ENCODE data around the gene TTF2. TPM values are rescaled to one million over a fixed set of nuclear protein-coding genes. Genes with fewer than 3 reads are reported as not detected.

TTF2 gene
- total RNA-seq, 2 experiments from 2014 or later = 126 to 127 TPM

GRCh38 chr1:117136749-117137148 is 76.6 kb downstream of the TTF2 start:
- peaks cover 7% of the 10 kb centered on the region for H3K27me3 Mint-ChIP-seq
- no peak overlapping the region for H3K4me3 Mint-ChIP-seq
- intact Hi-C loops (cut with micrococcal nuclease) = no loop called here
- ATAC-seq = no peak
- H3K9me3 Mint-ChIP-seq = no peaks in the 10 kb centered on the region
- no peak overlapping the region for H3K27ac Mint-ChIP-seq
- no peaks in the 10 kb centered on the region for H3K36me3 Mint-ChIP-seq (ENCODE audit: low read depth)
- no peak for TF ChIP-seq CTCF (IDR thresholded peaks at IDR 0.05)
- POLR2A ChIA-PET = no interaction called here
- no peaks in the 10 kb centered on the region for H3K4me1 Mint-ChIP-seq (ENCODE audit: low read depth)
- CTCF ChIA-PET = no interaction called here
- DNase-seq = no peak

GRCh38 chr1:117137281-117137855 is 77.2 kb downstream of the TTF2 start:
- Mint-ChIP-seq H3K27ac (no peak overlapping the region), H3K4me3 (no peak overlapping the region), H3K27me3 (peaks cover 7% of the 10 kb centered on the region), H3K9me3 (no peaks in the 10 kb centered on the region), H3K36me3 (ENCODE audit: low read depth) (no peaks in the 10 kb centered on the region), H3K4me1 (ENCODE audit: low read depth) (no peaks in the 10 kb centered on the region)
- intact Hi-C loops (cut with micrococcal nuclease) = no loop called here
- ChIA-PET POLR2A (no interaction called here), CTCF (interaction anchor here (1.1 kb wide), 2 partner anchors 8 to 11 kb away, joined by 4 to 5 read pairs; no protein-coding TSS in a partner anchor)
- no peak for DNase-seq
- no peak for ATAC-seq
- no peak for TF ChIP-seq CTCF (IDR thresholded peaks at IDR 0.05)

GRCh38 chr1:117138106-117138505 is 78.0 kb downstream of the TTF2 start:
- Mint-ChIP-seq H3K9me3 (no peaks in the 10 kb centered on the region), H3K27me3 (peaks cover 6% of the 10 kb centered on the region), H3K4me3 (no peak overlapping the region), H3K36me3 (ENCODE audit: low read depth) (no peaks in the 10 kb centered on the region), H3K4me1 (ENCODE audit: low read depth) (no peaks in the 10 kb centered on the region), H3K27ac (no peak overlapping the region)
- no peak for TF ChIP-seq CTCF (IDR thresholded peaks at IDR 0.05)
- no peak for ATAC-seq
- no peak for DNase-seq
- intact Hi-C loops (cut with micrococcal nuclease) = no loop called here
- POLR2A ChIA-PET = no interaction called here
- CTCF ChIA-PET = interaction anchor here (1.0 to 1.1 kb wide), 3 partner anchors 9 to 616 kb away, joined by 3 to 5 read pairs (median 4); no protein-coding TSS in a partner anchor

GRCh38 chr1:117138561-117138960 is 78.4 kb downstream of the TTF2 start:
- no peak for DNase-seq
- H3K36me3 Mint-ChIP-seq (ENCODE audit: low read depth) = no peaks in the 10 kb centered on the region
- H3K9me3 Mint-ChIP-seq = no peaks in the 10 kb centered on the region
- no peak for ATAC-seq
- POLR2A ChIA-PET = no interaction called here
- H3K27me3 Mint-ChIP-seq = peaks cover 6% of the 10 kb centered on the region
- intact Hi-C loops (cut with micrococcal nuclease) = no loop called here
- H3K4me1 Mint-ChIP-seq (ENCODE audit: low read depth) = no peaks in the 10 kb centered on the region
- no peak for TF ChIP-seq CTCF (IDR thresholded peaks at IDR 0.05)
- CTCF ChIA-PET = interaction anchor here (1.0 to 1.1 kb wide), 2 partner anchors 9 to 615 kb away, joined by 3 to 4 read pairs; no protein-coding TSS in a partner anchor
- H3K27ac Mint-ChIP-seq = no peak overlapping the region
- H3K4me3 Mint-ChIP-seq = no peak overlapping the region

GRCh38 chr1:117142200-117142599 is 82.1 kb downstream of the TTF2 start:
- Mint-ChIP-seq H3K4me3 (no peak overlapping the region), H3K27me3 (peaks cover 9% of the 10 kb centered on the region), H3K4me1 (ENCODE audit: low read depth) (no peaks in the 10 kb centered on the region), H3K27ac (no peak overlapping the region), H3K9me3 (no peaks in the 10 kb centered on the region), H3K36me3 (ENCODE audit: low read depth) (no peaks in the 10 kb centered on the region)
- TF ChIP-seq CTCF (IDR thresholded peaks at IDR 0.05) = no peak
- no peak for ATAC-seq
- intact Hi-C loops (cut with micrococcal nuclease) = no loop called here
- no peak for DNase-seq
- ChIA-PET CTCF (interaction anchor here (1.1 kb wide), 1 partner anchor 13 kb away, joined by 8 read pairs; no protein-coding TSS in a partner anchor), POLR2A (interaction anchor here (1.5 kb wide), 1 partner anchor 13 kb away, joined by 3 read pairs; no protein-coding TSS in a partner anchor)
